Thymus (tissue), 11 donors: Measurements from ENCODE around the gene SETD2. TPM values are rescaled to one million over a fixed set of nuclear protein-coding genes. Genes with fewer than 3 reads are reported as not detected.
"Not testable (repeated sequence)": the region's sequence is repeated elsewhere in the genome, so short reads cannot be mapped to it uniquely, and the experiment has no call there.

Experiments
- DNase-seq, 9 donors: peaks; one replicate each; pipeline ENCODE4 v3.0.0-alpha.2; 2013; ENCODE audit warnings: low spot score in 9 of 9, low read depth in 6 of 9, missing footprints in 1 of 9
- H3K27ac ChIP-seq, 2 donors: one replicate each; pipeline ENCODE4 v1.5.1; 2013; ENCODE audit warnings: control low read depth in 1 of 2, low read depth in 1 of 2, low read length in 1 of 2, mild to moderate bottlenecking in 1 of 2, moderate library complexity in 1 of 2
- H3K27me3 ChIP-seq, 2 donors: one replicate each; pipeline ENCODE4 v1.5.1; 2013; ENCODE audit warnings: low read length in 1 of 2; ENCODE audit not compliant: control insufficient read depth in 2 of 2, insufficient read depth in 1 of 2
- H3K36me3 ChIP-seq, 2 donors: one replicate each; pipeline ENCODE4 v1.5.1; 2013; ENCODE audit warnings: low read length in 1 of 2, mild to moderate bottlenecking in 1 of 2, moderate library complexity in 1 of 2; ENCODE audit not compliant: control insufficient read depth in 2 of 2, insufficient read depth in 2 of 2
- H3K4me1 ChIP-seq, 2 donors: one replicate each; pipeline ENCODE4 v1.5.1; 2013; ENCODE audit warnings: low read length in 2 of 2; ENCODE audit not compliant: control insufficient read depth in 2 of 2, insufficient read depth in 2 of 2
- H3K4me3 ChIP-seq, 2 donors: one replicate each; pipeline ENCODE4 v1.5.1; 2013; ENCODE audit warnings: low read length in 2 of 2, control low read depth in 1 of 2, mild to moderate bottlenecking in 1 of 2
- H3K9me3 ChIP-seq, 2 donors: one replicate each; pipeline ENCODE4 v1.5.1; 2013; ENCODE audit warnings: low read length in 1 of 2, mild to moderate bottlenecking in 1 of 2; ENCODE audit not compliant: control insufficient read depth in 2 of 2, insufficient read depth in 1 of 2
- WGBS: extraction: QIAGEN DNeasy Blood & Tissue Kit; methylation state at CpG from one replicate; pipeline ENCODE4 v1.1.7; 2013; 5-methylcytosine and 5-hydroxymethylcytosine counted together
- polyA plus RNA-seq: library from polyadenylated mRNA; stranded (reverse); fragments of 200-250 nt; gene quantifications from one replicate; pipeline ENCODE4 v1.2.3, GENCODE V29; 2013
- total RNA-seq: library from RNA; stranded (reverse); fragments of 120-200 nt; gene quantifications from one replicate; pipeline ENCODE4 v1.2.4, GENCODE V29; 2013
- donor health status: healthy.

SETD2 gene
- total and polyA plus RNA-seq, 2 donors: 20.5 to 33.7 TPM

DNA sequence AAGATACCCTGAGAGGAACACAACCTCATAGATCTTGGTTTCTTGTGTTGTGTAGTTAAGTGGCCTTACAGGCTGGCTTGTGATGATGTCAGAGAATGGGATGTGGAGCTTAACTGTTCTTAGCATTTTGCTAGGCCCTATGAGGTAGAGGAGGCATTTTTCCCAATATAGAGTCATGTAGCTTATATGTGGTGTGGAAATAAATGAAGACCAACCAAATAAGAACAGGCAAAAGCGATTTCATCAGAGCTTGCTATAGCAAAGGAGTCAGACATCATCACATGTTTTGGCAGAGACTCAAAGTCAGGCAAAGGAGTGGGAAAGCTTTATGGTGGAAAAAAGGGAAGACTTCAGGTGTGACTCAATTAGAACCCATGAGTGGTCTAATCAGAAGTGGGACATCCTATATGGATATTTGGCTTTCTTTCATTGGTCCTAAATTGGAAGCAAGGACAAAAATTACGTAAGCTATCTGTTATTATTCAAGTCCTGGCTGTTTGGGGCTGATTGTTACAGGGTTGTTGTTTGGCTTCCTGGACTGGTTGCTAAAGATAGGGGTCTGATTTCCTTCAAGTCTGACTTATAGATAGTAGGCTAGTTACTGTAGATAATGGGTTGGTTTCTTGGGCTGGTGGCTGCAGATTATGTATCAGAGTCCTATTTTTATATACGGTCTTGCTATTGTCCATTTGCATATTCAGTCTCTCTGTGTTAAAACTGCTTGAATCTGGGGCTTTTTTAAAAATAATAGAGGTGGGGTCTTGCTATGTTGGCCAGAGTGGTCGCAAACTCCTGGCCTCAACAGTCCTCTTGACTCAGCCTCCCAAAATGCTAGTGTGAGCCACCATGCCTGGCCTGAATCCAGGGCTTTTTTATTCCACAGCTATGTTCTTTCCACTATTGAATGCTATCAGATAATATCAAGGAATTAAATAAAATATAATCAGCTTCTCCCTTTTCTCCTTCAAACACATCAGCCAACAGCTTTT lies 30.3 kb upstream of the SETD2 start:
- WGBS: 99% methylated on average over 4 of the region's 4 CpGs
- no peak overlapping the region for H3K27ac ChIP-seq
- no peaks in the 10 kb centered on the region for H3K4me1 ChIP-seq
- no peak overlapping the region for H3K4me3 ChIP-seq
- no peaks in the 10 kb centered on the region for H3K27me3 ChIP-seq
- H3K9me3 ChIP-seq: no peaks in the 10 kb centered on the region
- H3K36me3 ChIP-seq: no peaks in the 10 kb centered on the region
- no peak for DNase-seq

DNA sequence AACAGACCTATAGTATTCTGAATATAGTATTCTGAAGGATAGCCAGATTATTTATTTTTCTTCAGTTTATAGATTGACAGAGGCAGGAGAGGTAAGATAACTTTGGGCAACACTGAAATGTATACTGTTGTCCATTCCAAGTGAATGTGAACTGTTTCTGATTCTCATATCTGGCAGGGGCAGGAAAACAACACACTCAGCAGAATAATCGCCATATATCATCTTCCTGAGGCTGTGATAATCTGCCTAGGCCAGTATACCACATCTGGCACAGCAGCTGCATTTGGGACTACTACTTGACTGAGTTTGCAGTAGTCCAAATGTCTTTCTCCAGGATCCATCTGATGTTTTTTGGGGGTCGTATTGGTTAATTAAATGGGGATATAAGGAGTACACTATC lies 22.4 kb upstream of the SETD2 start:
- H3K9me3 ChIP-seq: no peaks in the 10 kb centered on the region
- no peaks in the 10 kb centered on the region for H3K36me3 ChIP-seq
- no peak for DNase-seq
- no peaks in the 10 kb centered on the region for H3K27me3 ChIP-seq
- H3K4me1 ChIP-seq: no peaks in the 10 kb centered on the region
- WGBS: over 99% methylated on average over 2 of the region's 2 CpGs
- no peak overlapping the region for H3K27ac ChIP-seq
- H3K4me3 ChIP-seq: no peak overlapping the region

DNA sequence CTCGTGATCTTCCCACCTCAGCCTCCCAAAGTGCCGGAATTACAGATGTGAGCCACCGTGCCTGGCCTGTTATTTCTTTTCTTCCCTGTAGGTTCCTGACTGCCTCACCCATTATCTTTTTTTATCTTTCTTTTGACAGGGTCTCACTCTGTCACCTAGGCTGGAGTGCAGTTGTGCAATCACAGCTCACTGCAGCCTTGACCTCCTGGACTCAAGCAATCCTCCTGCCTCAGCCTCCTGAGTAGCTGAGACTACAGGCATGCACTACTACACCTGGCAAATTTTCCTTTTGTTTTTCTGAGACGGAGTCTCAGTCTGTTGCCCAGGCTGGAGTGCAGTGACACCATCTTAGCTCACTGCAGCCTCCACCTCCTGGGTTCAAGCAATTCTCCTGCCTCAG lies 17.8 kb upstream of the SETD2 start:
- DNase-seq, H3K4me3 ChIP-seq, H3K4me1 ChIP-seq, H3K27me3 ChIP-seq, H3K36me3 ChIP-seq, H3K9me3 ChIP-seq, H3K27ac ChIP-seq: not testable (repeated sequence)
- WGBS: 96% methylated on average over 4 of the region's 4 CpGs

GRCh38 chr3:47180011-47180410 lies 16.1 kb upstream of the SETD2 start:
- not testable (repeated sequence) for H3K27me3 ChIP-seq, H3K9me3 ChIP-seq, H3K4me3 ChIP-seq, H3K27ac ChIP-seq, H3K4me1 ChIP-seq, H3K36me3 ChIP-seq, DNase-seq
- WGBS: 97% methylated on average over 12 of the region's 12 CpGs

DNA sequence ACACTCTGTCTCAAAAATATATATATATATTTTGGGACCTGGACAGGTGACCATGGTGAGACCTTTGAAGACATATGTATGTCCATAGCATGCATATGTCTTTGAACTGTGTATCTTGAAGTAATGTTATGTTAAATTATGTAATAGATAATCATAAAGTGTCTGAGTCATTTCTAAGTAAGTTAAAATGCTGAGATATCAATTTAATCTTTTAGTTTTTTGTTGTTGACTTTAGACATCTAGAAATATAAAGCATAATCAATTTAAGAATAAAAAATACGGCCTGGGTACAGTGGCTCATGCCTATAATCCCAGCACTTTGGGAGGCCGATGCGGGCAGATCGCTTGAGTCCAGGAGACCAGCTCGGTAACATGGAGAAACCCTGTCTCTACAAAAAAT lies 12.7 kb upstream of the SETD2 start:
- H3K4me3 ChIP-seq: no peak overlapping the region
- H3K4me1 ChIP-seq: no peaks in the 10 kb centered on the region
- H3K27ac ChIP-seq: no peak overlapping the region
- 96% methylated on average over 5 of the region's 5 CpGs for WGBS
- no peaks in the 10 kb centered on the region for H3K36me3 ChIP-seq
- no peaks in the 10 kb centered on the region for H3K27me3 ChIP-seq
- DNase-seq: no peak
- H3K9me3 ChIP-seq: no peaks in the 10 kb centered on the region

DNA sequence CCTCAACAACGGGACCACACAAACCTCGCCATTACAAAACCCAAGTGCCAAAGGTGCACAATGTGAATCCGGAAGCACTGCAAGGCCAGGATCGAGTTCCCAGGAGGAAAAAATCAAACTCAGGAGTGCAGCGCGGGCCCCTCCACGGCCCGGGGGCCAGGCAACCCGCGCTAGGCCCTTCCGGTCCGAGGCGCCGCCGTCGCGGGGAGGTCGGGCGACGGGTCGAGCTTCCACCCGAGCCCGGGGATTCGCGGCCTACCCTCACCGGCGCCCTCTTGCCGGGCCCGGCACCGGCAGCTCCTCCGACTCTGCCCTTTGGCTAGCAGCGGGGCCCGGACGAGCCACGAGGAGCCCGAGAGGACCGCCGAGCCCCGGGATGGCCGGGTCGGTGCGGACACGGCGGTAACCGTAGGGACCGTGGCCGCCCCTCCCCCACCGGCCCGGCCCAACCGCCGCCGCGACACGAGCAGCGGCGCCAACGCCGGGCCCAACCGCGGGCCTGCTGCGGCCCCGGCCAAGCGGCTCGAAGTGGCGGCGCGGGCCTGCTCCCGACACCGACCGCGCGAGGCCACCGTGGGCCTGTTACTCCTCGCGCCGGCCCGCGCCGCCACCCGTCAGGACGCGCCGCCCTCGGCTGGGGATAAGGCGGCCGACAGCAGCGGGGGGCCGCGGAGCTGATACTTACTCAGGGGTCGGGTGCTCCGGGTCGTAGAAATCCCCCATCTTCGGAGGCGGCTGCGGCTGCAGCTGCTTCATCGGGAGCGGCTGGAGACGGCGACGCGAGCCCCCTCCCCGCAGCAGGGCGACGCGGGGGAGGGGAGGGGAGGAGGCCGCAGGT lies 525 bp downstream of the SETD2 start:
- H3K4me1 ChIP-seq: peaks cover 9 to 19% of the 10 kb centered on the region in 2 donors
- H3K36me3 ChIP-seq: peaks cover 0 to 3% of the 10 kb centered on the region in 2 donors
- H3K9me3 ChIP-seq: no peaks in the 10 kb centered on the region
- under 1% methylated on average over 105 of the region's 106 CpGs for WGBS
- no peaks in the 10 kb centered on the region for H3K27me3 ChIP-seq
- peak in 7 of 9 donors; percentile 38 to 78 (median 50) for DNase-seq
- H3K27ac ChIP-seq: peak overlapping the region; percentile 90 to 96
- H3K4me3 ChIP-seq: peak overlapping the region; percentile 81 to 96

GRCh38 chr3:47162697-47163168 lies 1.2 kb downstream of the SETD2 start:
- WGBS: 2% methylated on average over 10 of the region's 10 CpGs
- Histone ChIP-seq H3K27me3 (no peaks in the 10 kb centered on the region), H3K4me1 (peaks cover 9 to 19% of the 10 kb centered on the region in 2 donors), H3K9me3 (no peaks in the 10 kb centered on the region), H3K4me3 (peak overlapping the region; percentile 81 to 96), H3K27ac (peak overlapping the region; percentile 90 to 96), H3K36me3 (peaks cover 0 to 3% of the 10 kb centered on the region in 2 donors)
- peak in 1 of 9 donors; percentile 50 for DNase-seq

- Histone ChIP-seq H3K4me3 (peak overlapping the region; percentile 81 to 96), H3K27ac (peak overlapping the region in 1 of 2 donors; percentile 90), H3K4me1 (peaks cover 9 to 19% of the 10 kb centered on the region in 2 donors), H3K9me3 (no peaks in the 10 kb centered on the region), H3K27me3 (no peaks in the 10 kb centered on the region), H3K36me3 (peaks cover 0 to 3% of the 10 kb centered on the region in 2 donors)
- peak in 2 of 9 donors; percentile 19 to 39 for DNase-seq
- 12% methylated on average over 4 of the region's 4 CpGs for WGBS
These were observed 1.8 kb downstream of the SETD2 start for GRCh38 chr3:47161983-47162696.
